HG03045 (cell line): ENCODE data around the gene ASB15.
"Not testable (repeated sequence)": the region's sequence is repeated elsewhere in the genome, so short reads cannot be mapped to it uniquely, and the experiment has no call there.

Experiments used
- ATAC-seq: cut with Tn5 transposase; IDR thresholded peaks from one replicate; pipeline ENCODE4 v1.9.1; 2021; ENCODE audit warnings: mild to moderate bottlenecking, moderate library complexity; ENCODE audit not compliant: unreplicated experiment

Gene ASB15

GRCh38 chr7:123601530-123601929, at the start of gene ASB15:
ASB15 (plus strand) TSS chr7:123601821; CDS start chr7:123614503, 12,682 bp downstream.
- no peak for ATAC-seq

- ATAC-seq: not testable (repeated sequence)
Measured at GRCh38 chr7:123552134-123552533, 49.5 kb upstream of the ASB15 start.

GRCh38 chr7:123552641-123553040, 49.0 kb upstream of the ASB15 start:
- no peak for ATAC-seq

- no peak for ATAC-seq
Measured at GRCh38 chr7:123553159-123553558, 48.5 kb upstream of the ASB15 start.

GRCh38 chr7:123555484-123555883, 46.1 kb upstream of the ASB15 start:
- ATAC-seq: no peak

GRCh38 chr7:123557016-123557397, 44.6 kb upstream of the ASB15 start:
- ATAC-seq: no peak

- peak; percentile 99 for ATAC-seq
Measured at GRCh38 chr7:123557398-123558288, 44.0 kb upstream of the ASB15 start, which contains the start of gene NDUFA5. NDUFA5 (minus strand) TSS chr7:123557818; CDS start chr7:123557795, 23 bp downstream.

GRCh38 chr7:123558289-123558874, 43.2 kb upstream of the ASB15 start:
- no peak for ATAC-seq

- no peak for ATAC-seq
Measured at GRCh38 chr7:123562121-123562520, 39.5 kb upstream of the ASB15 start.

GRCh38 chr7:123569352-123570010, 32.1 kb upstream of the ASB15 start:
- ATAC-seq: no peak

- ATAC-seq: no peak
Measured at GRCh38 chr7:123570390-123571182, 31.0 kb upstream of the ASB15 start.

- ATAC-seq: no peak
Measured at GRCh38 chr7:123571187-123571586, 30.4 kb upstream of the ASB15 start.

GRCh38 chr7:123571684-123572083, 29.9 kb upstream of the ASB15 start:
- no peak for ATAC-seq

GRCh38 chr7:123573341-123573740, 28.3 kb upstream of the ASB15 start:
- ATAC-seq: no peak

- ATAC-seq: no peak
Measured at GRCh38 chr7:123573896-123574467, 27.6 kb upstream of the ASB15 start.

- ATAC-seq: no peak
Measured at GRCh38 chr7:123579416-123579815, 22.2 kb upstream of the ASB15 start.

- no peak for ATAC-seq
Measured at GRCh38 chr7:123580406-123581161, 21.0 kb upstream of the ASB15 start.

GRCh38 chr7:123581162-123581459, 20.5 kb upstream of the ASB15 start:
- no peak for ATAC-seq

GRCh38 chr7:123583821-123584220, 17.8 kb upstream of the ASB15 start:
- no peak for ATAC-seq

GRCh38 chr7:123588376-123588775, 13.2 kb upstream of the ASB15 start:
- no peak for ATAC-seq
